ENCODE measurements around the gene WASL. TPM values are rescaled to one million over a fixed set of nuclear protein-coding genes. Genes with fewer than 3 reads are reported as not detected.

WASL gene
- total RNA-seq (2021) (31.9 and 32.1 TPM in 2 replicates), Bru-seq, nascent RNA (percentile 93 among the genes with signal in this experiment), BruChase-seq, experiment 1, labeled RNA remaining after a 2-hour chase (percentile 91 among the genes with signal in this experiment), BruChase-seq, experiment 2, labeled RNA remaining after a 6-hour chase (percentile 81 among the genes with signal in this experiment)
- long read RNA-seq, full-length matches to known transcripts: 5 of 12 reads
- long read RNA-seq, partial matches to known transcripts: 4 of 12 reads
- long read RNA-seq, other reads (novel, unspliced or antisense): 3 of 12 reads

DNA sequence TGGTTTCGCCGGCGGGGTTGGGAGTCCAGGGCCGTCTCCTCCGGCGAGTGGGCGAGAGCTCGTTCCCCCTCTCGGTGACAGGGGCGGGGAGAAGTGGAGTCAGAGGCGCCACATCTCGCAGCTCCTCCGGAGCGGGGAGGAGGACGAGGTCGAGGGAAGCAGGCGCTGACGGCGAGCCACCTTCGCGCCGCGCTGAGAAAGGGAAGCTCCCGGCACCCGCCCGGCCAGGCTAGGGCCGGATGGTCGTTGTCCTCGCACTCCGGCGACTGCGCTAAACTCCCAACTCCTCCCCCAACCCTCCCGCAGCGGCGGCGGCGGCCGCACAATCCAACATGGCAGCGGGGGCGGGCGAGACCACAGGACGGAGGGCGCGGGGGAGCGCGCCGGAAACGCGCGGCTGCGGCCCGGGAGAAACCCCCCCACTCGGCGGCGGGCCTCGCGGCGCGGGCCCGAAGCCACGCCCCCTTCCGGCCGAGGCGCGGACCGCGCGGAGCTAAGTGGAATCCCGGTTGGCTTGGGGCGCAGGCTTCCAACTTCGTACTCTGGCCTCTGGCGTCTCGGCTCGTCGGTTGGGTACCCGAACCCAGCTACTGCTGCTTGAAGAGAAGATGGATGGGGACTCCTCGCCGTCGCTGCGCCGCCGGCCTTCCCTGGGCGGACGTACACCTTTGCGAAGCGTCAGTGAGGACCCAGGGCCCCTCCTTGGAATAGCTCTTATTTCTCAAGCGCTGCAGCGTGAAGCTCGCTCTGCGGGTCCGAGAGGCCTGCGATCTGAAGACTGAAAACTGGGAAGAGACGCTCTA is at the start of gene WASL:
WASL (minus strand) TSS at position 270 of the 803 bp plus-strand sequence; CDS start at position 1, 269 bp downstream.
- peak within 1 kb of the TSS; percentile 95 for H3K27ac ChIP-seq (ENCODE audit: low read depth, low read length, poor library complexity, severe bottlenecking)
- TF ChIP-seq, protein P1, sequence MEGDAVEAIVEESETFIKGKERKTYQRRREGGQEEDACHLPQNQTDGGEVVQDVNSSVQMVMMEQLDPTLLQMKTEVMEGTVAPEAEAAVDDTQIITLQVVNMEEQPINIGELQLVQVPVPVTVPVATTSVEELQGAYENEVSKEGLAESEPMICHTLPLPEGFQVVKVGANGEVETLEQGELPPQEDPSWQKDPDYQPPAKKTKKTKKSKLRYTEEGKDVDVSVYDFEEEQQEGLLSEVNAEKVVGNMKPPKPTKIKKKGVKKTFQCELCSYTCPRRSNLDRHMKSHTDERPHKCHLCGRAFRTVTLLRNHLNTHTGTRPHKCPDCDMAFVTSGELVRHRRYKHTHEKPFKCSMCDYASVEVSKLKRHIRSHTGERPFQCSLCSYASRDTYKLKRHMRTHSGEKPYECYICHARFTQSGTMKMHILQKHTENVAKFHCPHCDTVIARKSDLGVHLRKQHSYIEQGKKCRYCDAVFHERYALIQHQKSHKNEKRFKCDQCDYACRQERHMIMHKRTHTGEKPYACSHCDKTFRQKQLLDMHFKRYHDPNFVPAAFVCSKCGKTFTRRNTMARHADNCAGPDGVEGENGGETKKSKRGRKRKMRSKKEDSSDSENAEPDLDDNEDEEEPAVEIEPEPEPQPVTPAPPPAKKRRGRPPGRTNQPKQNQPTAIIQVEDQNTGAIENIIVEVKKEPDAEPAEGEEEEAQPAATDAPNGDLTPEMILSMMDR (conservative IDR thresholded peaks at IDR 0.05; ENCODE audit: low read depth, low read length): no peak
- no peak for TF ChIP-seq EZH2 (IDR thresholded peaks at IDR 0.05; ENCODE audit: borderline replicate concordance, low read depth, low read length, poor library complexity, severe bottlenecking)
- no peaks in the 10 kb centered on the region for H3K36me3 ChIP-seq (ENCODE audit: insufficient read depth, low read length, poor library complexity, severe bottlenecking)
- ChIA-PET POLR2A (ENCODE audit: low non-redundant PET) (interaction anchor here (0.6 kb wide), 2 partner anchors 23 to 1311 kb away, joined by 3 read pairs; no protein-coding TSS in a partner anchor), CTCF (no interaction called here)
- H3K4me3 ChIP-seq (ENCODE audit: low read depth, low read length, poor library complexity, severe bottlenecking): peak within 1 kb of the TSS; percentile 76
- intact Hi-C loops (cut with micrococcal nuclease; ENCODE audit: unreplicated experiment): no loop called here
- peaks cover 41% of the 10 kb centered on the region for H3K4me1 ChIP-seq (ENCODE audit: insufficient read depth, low read length, poor library complexity, severe bottlenecking)
- DNase-seq (ENCODE audit: low spot score): peak; percentile 95
- H3K27me3 ChIP-seq (replicated peaks; ENCODE audit: insufficient read depth, low read depth, low read length, poor library complexity): no peaks in the 10 kb centered on the region
- BruUV-seq (replicated peaks): no TSS peak
- H3K9me3 ChIP-seq (ENCODE audit: low read depth, low read length, poor library complexity, severe bottlenecking): no peaks in the 10 kb centered on the region

DNA sequence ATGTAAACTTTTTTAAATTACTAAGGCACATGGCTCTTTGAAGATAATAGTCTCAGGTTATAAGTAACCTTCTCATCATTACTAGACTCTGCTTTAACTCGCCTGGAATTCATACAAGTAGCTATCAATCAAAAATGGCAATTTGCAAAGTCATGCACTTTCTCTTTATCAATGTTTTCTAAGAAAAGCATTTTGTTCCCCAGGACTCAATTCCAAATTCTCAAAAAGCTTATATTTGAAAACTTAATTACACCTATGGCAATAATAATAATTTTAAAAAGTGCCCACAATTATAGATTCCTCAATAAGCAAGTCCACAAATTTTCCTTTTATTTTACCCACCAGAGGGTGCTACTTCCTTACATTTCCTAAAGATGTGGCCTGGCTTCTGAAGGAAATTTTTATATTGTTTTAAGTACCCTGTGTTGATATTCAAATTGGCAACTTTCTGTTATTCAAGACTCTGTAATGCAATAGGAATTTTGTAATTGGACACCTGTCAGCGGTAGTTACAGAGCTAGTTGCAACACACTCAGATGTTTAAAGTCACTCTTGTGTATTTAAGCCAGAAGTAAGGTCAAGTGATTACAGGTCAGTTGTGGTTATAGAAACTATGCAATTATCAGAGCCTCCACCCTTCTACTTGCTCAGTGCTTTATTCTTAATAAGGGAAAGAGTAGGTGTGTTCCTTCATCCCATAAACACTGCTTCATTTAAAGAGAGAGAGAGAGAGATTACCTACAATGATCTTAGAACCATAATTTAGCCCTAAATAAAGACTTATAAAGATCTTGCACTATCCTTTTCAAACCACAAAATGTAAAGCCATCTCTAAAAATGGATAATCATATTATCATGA is 49.1 kb upstream of the WASL start:
- BruUV-seq (replicated peaks): no TSS peak
- peak; percentile 70 for DNase-seq (ENCODE audit: low spot score)

More for the DNA sequence above, 49.1 kb upstream of the WASL start:
- POLR2A ChIA-PET (ENCODE audit: low non-redundant PET): no interaction called here
- Histone ChIP-seq H3K27me3 (replicated peaks; ENCODE audit: insufficient read depth, low read depth, low read length, poor library complexity) (no peaks in the 10 kb centered on the region), H3K4me3 (ENCODE audit: low read depth, low read length, poor library complexity, severe bottlenecking) (no peak overlapping the region), H3K4me1 (ENCODE audit: insufficient read depth, low read length, poor library complexity, severe bottlenecking) (no peaks in the 10 kb centered on the region), H3K36me3 (ENCODE audit: insufficient read depth, low read length, poor library complexity, severe bottlenecking) (no peaks in the 10 kb centered on the region), H3K27ac (ENCODE audit: low read depth, low read length, poor library complexity, severe bottlenecking) (no peak overlapping the region), H3K9me3 (ENCODE audit: low read depth, low read length, poor library complexity, severe bottlenecking) (no peaks in the 10 kb centered on the region)
- intact Hi-C loops (cut with micrococcal nuclease; ENCODE audit: unreplicated experiment): loop anchor here (1.0 to 10.0 kb wide), 4 partner anchors 67 to 987 kb away; no protein-coding TSS in a partner anchor
- no peak for TF ChIP-seq EZH2 (IDR thresholded peaks at IDR 0.05; ENCODE audit: borderline replicate concordance, low read depth, low read length, poor library complexity, severe bottlenecking)
- TF ChIP-seq, protein P1 (conservative IDR thresholded peaks at IDR 0.05; ENCODE audit: low read depth, low read length): peak; percentile 72
- CTCF ChIA-PET: interaction anchor here (0.8 to 2.7 kb wide), 5 partner anchors 67 to 987 kb away, joined by 3 to 10 read pairs (median 3); no protein-coding TSS in a partner anchor

Data from A673 (cell line).